Measurements from ENCODE around the gene TPRG1. TPM values are rescaled to one million over a fixed set of nuclear protein-coding genes. Genes with fewer than 3 reads are reported as not detected.

Gene TPRG1
- total and polyA plus RNA-seq, 2 donors (not counting 1 experiment from before 2014, with no cell fraction given): 0.21 to 0.39 TPM

DNA sequence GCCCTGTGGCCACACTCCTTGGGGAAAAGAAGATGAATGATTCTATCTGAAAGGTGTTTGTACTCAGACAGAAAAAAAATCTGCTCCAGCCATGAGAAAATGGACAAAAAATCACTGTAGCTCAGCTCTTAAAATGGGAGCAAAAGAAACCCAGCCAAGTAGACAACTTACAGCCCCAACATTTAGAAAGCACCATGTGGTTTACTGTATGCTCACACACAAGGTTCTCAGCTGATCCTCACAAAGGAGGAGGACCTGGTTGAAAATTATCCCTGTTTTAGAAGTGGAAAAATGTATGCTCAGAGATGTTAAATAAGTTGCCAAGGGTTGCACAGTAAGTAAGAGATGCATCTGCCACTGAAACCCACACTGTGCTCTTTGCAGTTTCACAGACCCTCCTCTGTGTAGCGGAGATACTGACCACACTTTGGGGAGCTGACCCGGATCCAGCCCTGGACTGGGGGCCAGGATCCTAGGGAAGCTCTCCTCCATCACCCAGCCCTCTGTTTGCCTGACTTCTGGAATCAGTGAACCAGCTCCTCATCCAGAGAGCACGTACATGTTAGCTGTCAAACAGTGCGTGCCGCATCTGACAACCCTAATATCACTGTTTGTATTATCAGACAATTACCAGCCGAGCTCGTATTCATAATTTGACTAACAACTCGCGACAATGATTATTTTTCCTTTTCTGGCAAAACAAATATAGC, 32.7 kb upstream of the TPRG1 start:
- no peaks in the 10 kb centered on the region for H3K79me2 ChIP-seq (ENCODE audit: control insufficient read depth, insufficient read depth, low read length)
- DNase-seq (no peak), ATAC-seq (ENCODE audit: low read depth) (no peak)
- H3K9me3 ChIP-seq (ENCODE audit: control extremely low read depth in 1 of 3, control insufficient read depth in 2 of 3, insufficient read depth in 1 of 3, low read length in 2 of 3): no peaks in the 10 kb centered on the region
- H3K9ac ChIP-seq (ENCODE audit: low read length): no peak overlapping the region
- H3K27ac ChIP-seq (ENCODE audit: low read length in 2 of 2): no peak overlapping the region
- WGBS (ENCODE audit: insufficient coverage): 94% methylated on average over 9 of the region's 9 CpGs
- H3K4me1 Mint-ChIP-seq: no peaks in the 10 kb centered on the region
- H4K20me1 ChIP-seq (ENCODE audit: control insufficient read depth, insufficient read depth, low read length, poor library complexity, severe bottlenecking): no peaks in the 10 kb centered on the region
- H3K9me3 Mint-ChIP-seq (ENCODE audit: insufficient read depth): no peaks in the 10 kb centered on the region
- H3K27me3 Mint-ChIP-seq: peaks cover 34% of the 10 kb centered on the region
- peaks cover 0 to 3% (median 2%) of the 10 kb centered on the region in 4 experiments for H3K27me3 ChIP-seq (replicated peaks in 1 of 4; ENCODE audit: control extremely low read depth in 1 of 4, control insufficient read depth in 3 of 4, insufficient read depth in 4 of 4, low read length in 3 of 4)
- intact Hi-C loops (cut with micrococcal nuclease): no loop called here
- H3K27ac Mint-ChIP-seq: no peak overlapping the region
- H3K36me3 ChIP-seq (replicated peaks in 1 of 2; ENCODE audit: control extremely low read depth in 1 of 2, control insufficient read depth in 1 of 2, extremely low read depth in 1 of 2, insufficient read depth in 2 of 2, low read length in 1 of 2): no peaks in the 10 kb centered on the region
- no peak overlapping the region for H3K4me3 ChIP-seq (ENCODE audit: control extremely low read depth in 1 of 5, extremely low read depth in 1 of 5, insufficient read depth in 1 of 5, low read depth in 2 of 5, low read length in 4 of 5)
- no peak overlapping the region for H3K4me2 ChIP-seq (replicated peaks; ENCODE audit: low read depth, low read length, poor library complexity, severe bottlenecking)
- POLR2A ChIA-PET: no interaction called here
- CTCF ChIA-PET: interaction anchor here (0.7 to 1.3 kb wide), 2 partner anchors 10 to 950 kb away, joined by 3 to 6 read pairs; no protein-coding TSS in a partner anchor
- no peak overlapping the region for H3K4me3 Mint-ChIP-seq
- H3K4me1 ChIP-seq (ENCODE audit: control insufficient read depth in 2 of 2, insufficient read depth in 2 of 2, low read length in 2 of 2): no peaks in the 10 kb centered on the region
- no peak for TF ChIP-seq EZH2 (IDR thresholded peaks at IDR 0.05; ENCODE audit: borderline replicate concordance, insufficient read depth, low read depth, low read length, poor library complexity, severe bottlenecking)
- TF ChIP-seq, protein P1, sequence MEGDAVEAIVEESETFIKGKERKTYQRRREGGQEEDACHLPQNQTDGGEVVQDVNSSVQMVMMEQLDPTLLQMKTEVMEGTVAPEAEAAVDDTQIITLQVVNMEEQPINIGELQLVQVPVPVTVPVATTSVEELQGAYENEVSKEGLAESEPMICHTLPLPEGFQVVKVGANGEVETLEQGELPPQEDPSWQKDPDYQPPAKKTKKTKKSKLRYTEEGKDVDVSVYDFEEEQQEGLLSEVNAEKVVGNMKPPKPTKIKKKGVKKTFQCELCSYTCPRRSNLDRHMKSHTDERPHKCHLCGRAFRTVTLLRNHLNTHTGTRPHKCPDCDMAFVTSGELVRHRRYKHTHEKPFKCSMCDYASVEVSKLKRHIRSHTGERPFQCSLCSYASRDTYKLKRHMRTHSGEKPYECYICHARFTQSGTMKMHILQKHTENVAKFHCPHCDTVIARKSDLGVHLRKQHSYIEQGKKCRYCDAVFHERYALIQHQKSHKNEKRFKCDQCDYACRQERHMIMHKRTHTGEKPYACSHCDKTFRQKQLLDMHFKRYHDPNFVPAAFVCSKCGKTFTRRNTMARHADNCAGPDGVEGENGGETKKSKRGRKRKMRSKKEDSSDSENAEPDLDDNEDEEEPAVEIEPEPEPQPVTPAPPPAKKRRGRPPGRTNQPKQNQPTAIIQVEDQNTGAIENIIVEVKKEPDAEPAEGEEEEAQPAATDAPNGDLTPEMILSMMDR (IDR thresholded peaks at IDR 0.05): no peak
- H2AFZ ChIP-seq (ENCODE audit: insufficient read depth, low read depth, low read length, poor library complexity, severe bottlenecking): no peak overlapping the region

DNA sequence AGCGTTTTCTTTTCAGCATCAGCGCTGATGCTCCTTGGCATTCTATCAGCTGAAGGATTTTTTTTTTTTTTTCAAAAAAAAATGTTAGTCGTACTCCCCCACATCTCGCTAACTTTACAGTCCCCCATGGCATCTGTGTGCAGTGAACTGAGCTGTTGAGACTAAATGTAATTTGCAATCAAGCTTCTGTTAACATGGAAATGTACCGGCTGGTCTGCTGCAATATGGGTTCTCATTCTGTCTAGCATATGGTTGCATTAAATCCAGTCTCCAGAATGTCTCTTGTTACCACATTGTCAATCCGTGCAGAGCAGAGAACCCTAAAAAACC, 32.2 kb upstream of the TPRG1 start:
- Mint-ChIP-seq H3K27ac (no peak overlapping the region), H3K27me3 (peaks cover 35% of the 10 kb centered on the region), H3K9me3 (ENCODE audit: insufficient read depth) (no peaks in the 10 kb centered on the region), H3K4me3 (no peak overlapping the region), H3K4me1 (no peaks in the 10 kb centered on the region)
- peaks cover 0 to 3% (median 2%) of the 10 kb centered on the region in 4 experiments for H3K27me3 ChIP-seq (replicated peaks in 1 of 4; ENCODE audit: control extremely low read depth in 1 of 4, control insufficient read depth in 3 of 4, insufficient read depth in 4 of 4, low read length in 3 of 4)
- TF ChIP-seq, protein P1 (IDR thresholded peaks at IDR 0.05): no peak
- no peak for TF ChIP-seq EZH2 (IDR thresholded peaks at IDR 0.05; ENCODE audit: borderline replicate concordance, insufficient read depth, low read depth, low read length, poor library complexity, severe bottlenecking)
- WGBS (ENCODE audit: insufficient coverage): 95% methylated on average over 4 of the region's 6 CpGs
- intact Hi-C loops (cut with micrococcal nuclease): no loop called here
- H3K9ac ChIP-seq (ENCODE audit: low read length): no peak overlapping the region
- no peak overlapping the region for H3K4me2 ChIP-seq (replicated peaks; ENCODE audit: low read depth, low read length, poor library complexity, severe bottlenecking)
- ATAC-seq (ENCODE audit: low read depth) (no peak), DNase-seq (no peak)
- no peaks in the 10 kb centered on the region for H4K20me1 ChIP-seq (ENCODE audit: control insufficient read depth, insufficient read depth, low read length, poor library complexity, severe bottlenecking)
- no peaks in the 10 kb centered on the region for H3K36me3 ChIP-seq (replicated peaks in 1 of 2; ENCODE audit: control extremely low read depth in 1 of 2, control insufficient read depth in 1 of 2, extremely low read depth in 1 of 2, insufficient read depth in 2 of 2, low read length in 1 of 2)
- H2AFZ ChIP-seq (ENCODE audit: insufficient read depth, low read depth, low read length, poor library complexity, severe bottlenecking): no peak overlapping the region
- H3K4me1 ChIP-seq (ENCODE audit: control insufficient read depth in 2 of 2, insufficient read depth in 2 of 2, low read length in 2 of 2): no peaks in the 10 kb centered on the region
- POLR2A ChIA-PET: no interaction called here
- H3K79me2 ChIP-seq (ENCODE audit: control insufficient read depth, insufficient read depth, low read length): no peaks in the 10 kb centered on the region
- H3K27ac ChIP-seq (ENCODE audit: low read length in 2 of 2): no peak overlapping the region
- no peak overlapping the region for H3K4me3 ChIP-seq (ENCODE audit: control extremely low read depth in 1 of 5, extremely low read depth in 1 of 5, insufficient read depth in 1 of 5, low read depth in 2 of 5, low read length in 4 of 5)
- no peaks in the 10 kb centered on the region for H3K9me3 ChIP-seq (ENCODE audit: control extremely low read depth in 1 of 3, control insufficient read depth in 2 of 3, insufficient read depth in 1 of 3, low read length in 2 of 3)
- CTCF ChIA-PET: interaction anchor here (0.7 to 2.3 kb wide), 2 partner anchors 951 to 1401 kb away, joined by 3 to 9 read pairs; no protein-coding TSS in a partner anchor

Data from B cell (primary cell).